Liver (tissue), 3 donors: ENCODE results near the gene GLS.

ENCODE experiments used
- CTCF ChIP-seq: fragments of 150-350 bp; IDR thresholded peaks from 2 replicates; pipeline ENCODE4 v1.5.1; 2017; ENCODE audit warnings: improper control_type of control experiment, low read depth, low read length; ENCODE audit not compliant: missing input control
- EGR1 ChIP-seq, 2 donors: IDR thresholded peaks; 2 replicates each; pipeline ENCODE4 v1.6.1; 2016 to 2018; ENCODE audit warnings: antibody characterized with exemption in 2 of 2, low read depth in 2 of 2
- FOXA1 ChIP-seq: IDR thresholded peaks from 2 replicates; pipeline ENCODE4 v1.6.1; 2016; ENCODE audit warnings: antibody characterized with exemption
- GABPA ChIP-seq, 2 donors: IDR thresholded peaks in 1 of 2; conservative IDR thresholded peaks in 1 of 2; 2 replicates each; pipeline ENCODE4 v1.6.1; 2016; ENCODE audit warnings: antibody characterized with exemption in 2 of 2, mild to moderate bottlenecking in 1 of 2, moderate library complexity in 1 of 2
- JUND ChIP-seq, 2 donors: IDR thresholded peaks; 2 replicates each; pipeline ENCODE4 v1.6.1; 2016; ENCODE audit warnings: antibody characterized with exemption in 2 of 2
- MAX ChIP-seq: IDR thresholded peaks from 2 replicates; pipeline ENCODE4 v1.6.1; 2016; ENCODE audit warnings: antibody characterized with exemption
- TAF1 ChIP-seq: conservative IDR thresholded peaks from 2 replicates; pipeline ENCODE4 v1.6.1; 2016; ENCODE audit warnings: antibody characterized with exemption, mild to moderate bottlenecking
- YY1 ChIP-seq: IDR thresholded peaks from 2 replicates; pipeline ENCODE4 v1.6.1; 2016; ENCODE audit warnings: antibody characterized with exemption, mild to moderate bottlenecking
- donor health status: healthy.
- donor health status: healthy.

DNA sequence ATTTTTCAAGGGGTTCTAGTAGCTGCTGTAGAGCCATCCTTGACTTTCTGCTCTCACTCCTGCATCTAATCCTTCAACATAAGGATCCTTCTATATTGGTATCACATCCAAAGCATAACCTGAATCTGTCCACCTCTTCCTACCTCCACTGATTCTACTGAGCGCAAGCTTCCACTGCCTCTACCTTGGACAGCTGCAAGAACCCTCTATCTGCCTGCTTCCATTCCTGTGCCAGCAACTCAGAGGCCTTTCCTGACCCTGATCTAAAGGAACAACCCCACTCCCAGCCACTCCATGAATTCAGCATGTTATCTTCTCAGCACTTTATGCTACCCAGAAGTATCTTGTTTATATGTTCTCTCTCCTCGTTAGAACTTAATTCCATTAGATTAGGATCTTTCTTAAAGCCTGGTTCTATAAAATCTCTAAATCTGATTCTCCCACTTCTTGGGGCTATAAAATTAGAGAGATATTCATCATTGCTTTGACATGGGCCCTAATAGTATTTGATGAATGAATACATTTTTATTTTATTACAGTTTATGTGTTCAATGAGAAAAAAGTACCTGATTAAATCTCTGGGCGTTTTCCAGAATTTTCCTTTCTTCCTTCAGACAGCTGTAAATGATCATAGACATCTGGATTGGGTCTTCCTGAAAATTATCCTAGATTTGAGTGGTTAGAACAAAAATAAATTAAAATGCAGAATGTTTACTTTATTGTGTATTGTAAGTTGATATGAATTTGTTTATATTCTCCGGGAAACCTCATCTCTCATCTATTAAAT, 126.6 kb downstream of the GLS start:
- TF ChIP-seq CTCF (no peak), GABPA (IDR thresholded peaks at IDR 0.05 in 1 of 2, conservative IDR thresholded peaks at IDR 0.05 in 1 of 2) (no peak), MAX (no peak), EGR1 (IDR thresholded peaks at IDR 0.05; ENCODE audit: low read depth in 2 of 2) (no peak), YY1 (no peak), JUND (IDR thresholded peaks at IDR 0.05) (no peak), TAF1 (no peak), FOXA1 (no peak)
